OCI-LY1 (cell line): ENCODE results near the gene DLGAP4.

Source experiments
- H2AFZ ChIP-seq: fragments of 200-600 bp; sonication (generic), shearing (Covaris generic); 2 replicates; pipeline ENCODE4 v1.6.0; 2014; ENCODE audit warnings: antibody characterized with exemption, mild to moderate bottlenecking, low read length
- H3F3A ChIP-seq: fragments of 200-600 bp; sonication (generic), shearing (Covaris generic); 2 replicates; pipeline ENCODE4 v1.6.0; 2014; ENCODE audit warnings: mild to moderate bottlenecking, antibody characterized with exemption, low read length, moderate library complexity; ENCODE audit not compliant: insufficient read depth
- H3K27ac ChIP-seq: fragments of 200-600 bp; sonication (generic); 2 replicates; pipeline ENCODE4 v1.5.1; 2014; ENCODE audit warnings: low read length, mixed run types, mild to moderate bottlenecking, low read depth; ENCODE audit not compliant: poor library complexity, severe bottlenecking
- H3K27me3 ChIP-seq: fragments of 200-600 bp; sonication (generic); 2 replicates; pipeline ENCODE4 v1.6.0; 2014; ENCODE audit warnings: antibody characterized with exemption, mild to moderate bottlenecking, low read length, moderate library complexity; ENCODE audit not compliant: insufficient read depth
- H3K36me3 ChIP-seq: fragments of 200-600 bp; sonication (generic); 2 replicates; pipeline ENCODE4 v1.6.1; 2014; ENCODE audit warnings: mild to moderate bottlenecking, antibody characterized with exemption, low read length, moderate library complexity, mixed read lengths; ENCODE audit not compliant: insufficient read depth
- H3K4me1 ChIP-seq: fragments of 200-600 bp; sonication (generic); 2 replicates; pipeline ENCODE4 v1.5.1; 2014; ENCODE audit warnings: mild to moderate bottlenecking, low read length, moderate library complexity; ENCODE audit not compliant: insufficient read depth, severe bottlenecking
- H3K4me2 ChIP-seq: fragments of 200-600 bp; sonication (generic), shearing (Covaris generic); 2 replicates; pipeline ENCODE4 v1.6.1; 2014; ENCODE audit warnings: low read length
- H3K4me3 ChIP-seq: fragments of 200-600 bp; sonication (generic); 2 replicates; pipeline ENCODE4 v1.5.1; 2014; ENCODE audit warnings: low read length, low read depth, mild to moderate bottlenecking, mixed read lengths; ENCODE audit not compliant: poor library complexity, severe bottlenecking
- H3K79me2 ChIP-seq: fragments of 200-600 bp; shearing (Covaris generic); 2 replicates; pipeline ENCODE4 v1.6.1; 2016; ENCODE audit warnings: mixed run types, low read length, mixed read lengths; ENCODE audit not compliant: insufficient read depth
- H3K9ac ChIP-seq: fragments of 200-600 bp; sonication (generic), shearing (Covaris generic); 2 replicates; pipeline ENCODE4 v1.6.1; 2014; ENCODE audit warnings: mild to moderate bottlenecking, low read length, mixed read lengths
- H3K9me2 ChIP-seq: fragments of 200-600 bp; sonication (generic), shearing (Covaris generic); 2 replicates; pipeline ENCODE4 v1.6.1; 2014; ENCODE audit warnings: low read depth, mild to moderate bottlenecking, low read length, mixed read lengths
- H3K9me3 ChIP-seq: fragments of 200-600 bp; shearing (Covaris generic); 2 replicates; pipeline ENCODE4 v1.6.1; 2014; ENCODE audit warnings: low read length, mixed read lengths
- H4K20me1 ChIP-seq: fragments of 200-600 bp; sonication (generic), shearing (Covaris generic); 2 replicates; pipeline ENCODE4 v1.6.0; 2016; ENCODE audit warnings: mild to moderate bottlenecking, low read length; ENCODE audit not compliant: insufficient read depth
- CTCF ChIP-seq: fragments of 200-600 bp; sonication (generic), shearing (Covaris generic); IDR thresholded peaks from 2 replicates; pipeline ENCODE4 v1.5.1; 2017; ENCODE audit warnings: mild to moderate bottlenecking, antibody characterized with exemption, low read length, moderate library complexity, mixed read lengths
- EZH2 ChIP-seq: fragments of 200-600 bp; sonication (generic), shearing (Covaris generic); IDR thresholded peaks from 2 replicates; pipeline ENCODE4 v1.8.0; 2017; ENCODE audit warnings: borderline replicate concordance, mixed run types, mild to moderate bottlenecking, antibody characterized with exemption, low read length, moderate library complexity, mixed read lengths

DLGAP4 gene

GRCh38 chr20:36461600-36462439 lies 155.7 kb downstream of the DLGAP4 start:
- Histone ChIP-seq H2AFZ (no peak overlapping the region), H3K27ac (no peak overlapping the region)

GRCh38 chr20:36462440-36463211 lies 156.5 kb downstream of the DLGAP4 start:
- no peaks in the 10 kb centered on the region for H4K20me1 ChIP-seq
- no peaks in the 10 kb centered on the region for H3F3A ChIP-seq
- no peak overlapping the region for H3K27ac ChIP-seq
- H3K9me2 ChIP-seq, result no peaks in the 10 kb centered on the region
- H3K79me2 ChIP-seq, result no peaks in the 10 kb centered on the region
- TF ChIP-seq EZH2 (no peak), CTCF (no peak)
- no peaks in the 10 kb centered on the region for H3K27me3 ChIP-seq
- H3K4me1 ChIP-seq, result peaks cover 37% of the 10 kb centered on the region
- H2AFZ ChIP-seq, result no peak overlapping the region
- no peaks in the 10 kb centered on the region for H3K36me3 ChIP-seq
- H3K4me3 ChIP-seq, result peak overlapping the region; percentile 81
- H3K9ac ChIP-seq, result peak overlapping the region; percentile 76
- H3K4me2 ChIP-seq, result peak overlapping the region; percentile 77
- no peaks in the 10 kb centered on the region for H3K9me3 ChIP-seq

More at GRCh38 chr20:36461600-36462439, 155.7 kb downstream of the DLGAP4 start:
- Histone ChIP-seq H3K9me2 (no peaks in the 10 kb centered on the region), H3K4me1 (peaks cover 29% of the 10 kb centered on the region), H3K9ac (peak overlapping the region; percentile 76), H3K4me3 (peak overlapping the region; percentile 81), H4K20me1 (no peaks in the 10 kb centered on the region), H3K27me3 (no peaks in the 10 kb centered on the region), H3K9me3 (no peaks in the 10 kb centered on the region), H3K36me3 (no peaks in the 10 kb centered on the region), H3K4me2 (peak overlapping the region; percentile 77), H3K79me2 (no peaks in the 10 kb centered on the region), H3F3A (no peaks in the 10 kb centered on the region)
- TF ChIP-seq CTCF (no peak), EZH2 (no peak)

GRCh38 chr20:36463212-36464061 lies 157.3 kb downstream of the DLGAP4 start:
- Histone ChIP-seq H3K27me3 (no peaks in the 10 kb centered on the region), H3K9ac (no peak overlapping the region), H4K20me1 (no peaks in the 10 kb centered on the region), H3K9me2 (no peaks in the 10 kb centered on the region), H3K4me2 (peak overlapping the region; percentile 77), H3K9me3 (no peaks in the 10 kb centered on the region), H3K4me3 (no peak overlapping the region), H2AFZ (no peak overlapping the region), H3F3A (no peaks in the 10 kb centered on the region), H3K36me3 (no peaks in the 10 kb centered on the region), H3K79me2 (no peaks in the 10 kb centered on the region), H3K4me1 (peaks cover 45% of the 10 kb centered on the region), H3K27ac (no peak overlapping the region)
- TF ChIP-seq CTCF (no peak), EZH2 (no peak)
